Mesenchymal stem cell (in vitro differentiated cells and primary cell): Measurements from ENCODE around the gene CYP46A1. TPM values are rescaled to one million over a fixed set of nuclear protein-coding genes. Genes with fewer than 3 reads are reported as not detected.

Source experiments
- DNase-seq: peaks from one replicate; pipeline ENCODE4 v3.0.0-alpha.2; 2013
- H2AFZ ChIP-seq: one replicate; pipeline ENCODE4 v1.6.1; 2013; ENCODE audit warnings: low read depth, mild to moderate bottlenecking, control low read depth, inconsistent platforms, low read length, moderate library complexity
- H2AK5ac ChIP-seq: 2 replicates; pipeline ENCODE4 v1.6.1; 2013; ENCODE audit warnings: low read length, moderate library complexity, mild to moderate bottlenecking, inconsistent platforms; ENCODE audit not compliant: severe bottlenecking
- H2BK120ac ChIP-seq: one replicate; pipeline ENCODE4 v1.6.1; 2013; ENCODE audit warnings: low read depth, mild to moderate bottlenecking, inconsistent platforms, low read length, moderate library complexity
- H2BK12ac ChIP-seq, 2 experiments: one replicate each; pipeline ENCODE4 v1.6.1; 2013; ENCODE audit warnings: inconsistent platforms in 2 of 2, low read length in 2 of 2, mild to moderate bottlenecking in 2 of 2, moderate library complexity in 2 of 2, control low read depth in 1 of 2
- H2BK15ac ChIP-seq: one replicate; pipeline ENCODE4 v1.6.1; 2013; ENCODE audit warnings: mild to moderate bottlenecking, low read depth, inconsistent platforms; ENCODE audit not compliant: poor library complexity, severe bottlenecking
- H2BK5ac ChIP-seq: 2 replicates; pipeline ENCODE4 v1.6.1; 2013; ENCODE audit warnings: low read depth, mild to moderate bottlenecking, low read length, control low read depth, inconsistent platforms; ENCODE audit not compliant: poor library complexity, severe bottlenecking
- H3K14ac ChIP-seq, 2 experiments: one replicate each; pipeline ENCODE4 v1.6.1; 2013; ENCODE audit warnings: inconsistent platforms in 2 of 2, low read length in 2 of 2, control low read depth in 1 of 2, mild to moderate bottlenecking in 1 of 2, moderate library complexity in 1 of 2
- H3K18ac ChIP-seq, 2 experiments: one replicate each; pipeline ENCODE4 v1.6.1; 2013; ENCODE audit warnings: inconsistent platforms in 2 of 2, low read length in 2 of 2, control low read depth in 1 of 2, low read depth in 1 of 2, mild to moderate bottlenecking in 1 of 2
- H3K23ac ChIP-seq, 2 experiments: one replicate each; pipeline ENCODE4 v1.6.1; 2013; ENCODE audit warnings: inconsistent platforms in 2 of 2, low read length in 2 of 2, mild to moderate bottlenecking in 2 of 2, moderate library complexity in 2 of 2, control low read depth in 1 of 2
- H3K27ac ChIP-seq: 2 replicates; pipeline ENCODE4 v1.5.1; 2013; ENCODE audit warnings: mild to moderate bottlenecking, moderate library complexity, low read length, control low read depth, inconsistent platforms; ENCODE audit not compliant: poor library complexity, severe bottlenecking
- H3K27me3 ChIP-seq, 2 experiments: 2 replicates each; pipeline versions ENCODE4 v1.6.1 to v1.7.0; 2013; ENCODE audit warnings: low read length in 2 of 2, mild to moderate bottlenecking in 2 of 2, moderate library complexity in 2 of 2, control low read depth in 1 of 2, inconsistent platforms in 1 of 2; ENCODE audit not compliant: control insufficient read depth in 1 of 2, insufficient read depth in 1 of 2
- H3K36me3 ChIP-seq, 2 experiments: 2 replicates each; pipeline versions ENCODE4 v1.6.1 to v1.7.0; 2013; ENCODE audit warnings: low read length in 2 of 2, control low read depth in 1 of 2, inconsistent platforms in 1 of 2, low read depth in 1 of 2, mild to moderate bottlenecking in 1 of 2; ENCODE audit not compliant: insufficient read depth in 2 of 2, control insufficient read depth in 1 of 2
- H3K4ac ChIP-seq, 2 experiments: one replicate each; pipeline ENCODE4 v1.6.1; 2013; ENCODE audit warnings: inconsistent platforms in 2 of 2, low read length in 2 of 2, mild to moderate bottlenecking in 2 of 2, moderate library complexity in 2 of 2, control low read depth in 1 of 2, low read depth in 1 of 2
- H3K4me1 ChIP-seq: 2 replicates; pipeline ENCODE4 v1.6.1; 2013; ENCODE audit warnings: low read depth, low read length, control low read depth; ENCODE audit not compliant: control insufficient read depth, insufficient read depth
- H3K4me2 ChIP-seq: 2 replicates; pipeline ENCODE4 v1.6.1; 2013; ENCODE audit warnings: low read length, mild to moderate bottlenecking, inconsistent platforms; ENCODE audit not compliant: poor library complexity, severe bottlenecking
- H3K4me3 ChIP-seq, 2 experiments: 2 replicates each; pipeline versions ENCODE4 v1.5.1 to v1.7.0; 2013; ENCODE audit warnings: low read length in 2 of 2, mild to moderate bottlenecking in 2 of 2, control low read depth in 1 of 2, low read depth in 1 of 2; ENCODE audit not compliant: insufficient read depth in 1 of 2
- H3K79me1 ChIP-seq: replicated peaks from 2 replicates; pipeline ENCODE4 v1.6.1; 2013; ENCODE audit warnings: mild to moderate bottlenecking, control low read depth, low read length, inconsistent platforms; ENCODE audit not compliant: poor library complexity, severe bottlenecking
- H3K9ac ChIP-seq: 2 replicates; pipeline ENCODE4 v1.7.0; 2013; ENCODE audit warnings: mild to moderate bottlenecking, low read length, moderate library complexity
- H3K9me3 ChIP-seq: 2 replicates; pipeline ENCODE4 v1.7.0; 2013; ENCODE audit warnings: mild to moderate bottlenecking, low read length; ENCODE audit not compliant: control insufficient read depth
- H4K8ac ChIP-seq: one replicate; pipeline ENCODE4 v1.6.1; 2013; ENCODE audit warnings: inconsistent platforms, mild to moderate bottlenecking, low read length, moderate library complexity
- H4K91ac ChIP-seq: one replicate; pipeline ENCODE4 v1.6.1; 2013; ENCODE audit warnings: mild to moderate bottlenecking, low read length, inconsistent platforms
- WGBS: methylation state at CpG from one replicate; pipeline ENCODE4 v1.1.7; 2013; ENCODE audit warnings: mixed read lengths; 5-methylcytosine and 5-hydroxymethylcytosine counted together
- polyA plus RNA-seq, 2 experiments: library from polyadenylated mRNA; stranded (reverse); fragments of 200-250 nt; gene quantifications; one replicate each; pipeline ENCODE4 v1.2.3, GENCODE V29; 2013

CYP46A1 gene
- polyA plus RNA-seq (2013, experiment 1 of 2): 0.03 TPM
- 0.03 TPM for polyA plus RNA-seq (2013, experiment 2 of 2)

DNA sequence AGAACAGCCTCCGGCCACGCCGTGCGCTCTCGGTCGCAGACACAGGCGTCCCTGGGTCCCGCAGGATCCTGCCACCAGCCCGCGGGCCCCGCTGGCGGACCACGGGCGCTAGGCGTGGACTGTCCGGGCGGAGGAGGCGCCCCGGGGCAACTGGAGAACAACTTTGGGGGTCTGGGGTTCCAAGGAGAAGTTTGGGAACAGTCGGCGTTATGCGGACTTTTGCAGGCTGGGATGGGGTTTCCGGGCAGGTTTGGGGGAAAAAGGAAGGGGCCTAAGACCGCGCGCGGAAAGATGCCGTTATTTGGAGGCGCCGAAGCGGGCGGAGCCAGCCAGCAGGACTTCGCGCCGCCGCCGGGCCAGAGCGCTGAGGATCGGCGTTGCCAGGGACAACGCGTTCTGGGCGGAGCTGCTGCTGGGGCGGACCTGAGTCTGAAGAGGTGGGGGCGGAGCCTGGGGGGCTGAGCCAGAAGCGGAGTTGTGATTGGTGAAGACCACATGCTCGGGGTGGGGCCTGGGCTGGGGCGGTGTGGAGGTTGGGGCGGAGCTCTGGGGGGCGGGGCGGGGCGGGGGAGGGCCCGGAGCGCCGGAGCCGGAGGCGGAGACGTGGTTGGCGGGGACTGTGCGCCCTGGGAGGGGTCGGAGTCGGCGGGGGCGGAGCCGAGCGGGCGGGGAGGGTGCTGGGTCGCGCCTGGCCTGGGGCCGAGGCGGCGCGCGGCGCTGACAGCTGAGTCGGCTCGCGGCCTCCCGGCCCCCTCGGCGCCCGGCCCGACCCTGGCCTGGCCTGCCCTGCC lies at the start of gene CYP46A1:
CYP46A1 (plus strand) TSS at position 680 of the 791 bp plus-strand sequence. CDS start 120 bp downstream, outside the sequence.
- no peak within 1 kb of the TSS for H2BK5ac ChIP-seq
- H3K27ac ChIP-seq: no peak within 1 kb of the TSS
- peak within 1 kb of the TSS; percentile 90 for H2AFZ ChIP-seq
- H2AK5ac ChIP-seq: no peak within 1 kb of the TSS
- peaks cover 37 to 50% of the 10 kb centered on the region in 2 experiments for H3K27me3 ChIP-seq
- H4K8ac ChIP-seq: peak within 1 kb of the TSS; percentile 93
- H2BK12ac ChIP-seq: peak within 1 kb of the TSS in 1 of 2 experiments; percentile 19
- peaks cover 11% of the 10 kb centered on the region for H3K4me1 ChIP-seq
- DNase-seq: peak; percentile 98
- peak within 1 kb of the TSS in 1 of 2 experiments; percentile 11 for H3K14ac ChIP-seq
- H3K9ac ChIP-seq: peak within 1 kb of the TSS; percentile 94
- under 1% methylated on average over 53 of the region's 83 CpGs for WGBS
- H3K4me2 ChIP-seq: peak within 1 kb of the TSS; percentile 90
- peaks cover 2% of the 10 kb centered on the region for H3K79me1 ChIP-seq
- H3K9me3 ChIP-seq: peaks cover 10% of the 10 kb centered on the region
- no peak within 1 kb of the TSS for H2BK15ac ChIP-seq
- H3K23ac ChIP-seq: peak within 1 kb of the TSS in 1 of 2 experiments; percentile 84
- peak within 1 kb of the TSS; percentile 79 to 88 for H3K4me3 ChIP-seq
- peak within 1 kb of the TSS; percentile 58 to 69 for H3K18ac ChIP-seq
- H4K91ac ChIP-seq: no peak within 1 kb of the TSS
- no peak within 1 kb of the TSS for H2BK120ac ChIP-seq
- H3K36me3 ChIP-seq: no peaks in the 10 kb centered on the region
- H3K4ac ChIP-seq: peak within 1 kb of the TSS; percentile 65 to 88

DNA sequence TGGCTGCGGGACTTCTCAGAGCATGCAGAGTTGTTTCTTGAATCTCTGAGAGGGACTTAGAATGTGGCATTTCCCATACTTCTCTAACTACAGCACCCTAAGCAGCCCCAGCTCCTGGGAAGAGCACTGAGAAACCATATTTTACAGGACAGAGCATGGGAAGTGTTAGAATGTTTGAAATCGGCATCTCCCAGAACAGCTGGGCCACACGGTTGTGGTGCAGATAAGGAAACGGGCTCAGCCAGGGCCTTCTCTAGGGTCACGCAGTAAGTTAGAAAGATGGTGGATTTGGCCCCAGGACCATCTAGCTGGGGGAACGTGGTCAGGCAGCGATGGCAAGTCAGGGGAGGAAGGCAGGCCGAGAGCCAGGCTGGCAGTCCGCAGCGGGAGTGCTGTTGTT lies 49.7 kb upstream of the CYP46A1 start:
- no peak overlapping the region for H2BK120ac ChIP-seq
- H3K4ac ChIP-seq: no peak overlapping the region
- no peak overlapping the region for H2AK5ac ChIP-seq
- no peak overlapping the region for H2BK12ac ChIP-seq
- H3K18ac ChIP-seq: no peak overlapping the region
- no peaks in the 10 kb centered on the region for H3K36me3 ChIP-seq
- H3K23ac ChIP-seq: no peak overlapping the region
- WGBS: 80% methylated on average over 6 of the region's 10 CpGs
- no peak for DNase-seq
- H3K4me1 ChIP-seq: no peaks in the 10 kb centered on the region
- no peak overlapping the region for H4K91ac ChIP-seq
- H3K27ac ChIP-seq: no peak overlapping the region
- H3K4me2 ChIP-seq: no peak overlapping the region
- no peak overlapping the region for H2AFZ ChIP-seq
- H3K14ac ChIP-seq: peak overlapping the region in 1 of 2 experiments; percentile 84
- H3K4me3 ChIP-seq: no peak overlapping the region
- H3K9ac ChIP-seq: no peak overlapping the region
- no peaks in the 10 kb centered on the region for H3K9me3 ChIP-seq
- H3K27me3 ChIP-seq: peaks cover 13 to 54% of the 10 kb centered on the region in 2 experiments
- H3K79me1 ChIP-seq: no peaks in the 10 kb centered on the region
- no peak overlapping the region for H4K8ac ChIP-seq
- no peak overlapping the region for H2BK15ac ChIP-seq
- no peak overlapping the region for H2BK5ac ChIP-seq

DNA sequence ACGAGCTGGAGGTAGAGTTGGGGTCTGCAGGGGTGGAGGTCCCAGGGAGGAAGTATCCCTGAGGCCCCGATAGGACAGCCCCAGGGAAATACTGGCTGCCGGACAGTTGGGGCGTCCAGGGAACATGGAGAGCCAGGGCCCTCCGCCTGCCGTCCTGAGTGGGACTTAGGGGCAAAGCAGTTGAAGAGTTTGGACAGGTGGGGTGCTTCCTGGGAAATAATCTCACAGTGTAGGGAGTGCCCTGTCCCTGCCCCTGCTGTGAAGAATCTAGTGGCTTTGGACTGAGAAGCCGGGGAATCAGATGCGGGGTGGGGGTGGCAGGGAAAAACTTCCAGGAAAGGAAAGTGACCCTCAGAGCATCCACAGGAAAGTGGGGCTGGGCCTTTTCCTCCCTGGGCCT lies 49.0 kb upstream of the CYP46A1 start:
- Histone ChIP-seq H3K27ac (no peak overlapping the region), H2AFZ (no peak overlapping the region), H3K4ac (no peak overlapping the region), H3K27me3 (peaks cover 13 to 49% of the 10 kb centered on the region in 2 experiments), H2BK15ac (no peak overlapping the region), H4K91ac (no peak overlapping the region), H4K8ac (no peak overlapping the region), H3K79me1 (no peaks in the 10 kb centered on the region), H3K4me1 (no peaks in the 10 kb centered on the region), H3K14ac (no peak overlapping the region), H2BK120ac (no peak overlapping the region), H3K36me3 (no peaks in the 10 kb centered on the region), H3K23ac (no peak overlapping the region), H2BK12ac (no peak overlapping the region), H3K9ac (no peak overlapping the region), H3K9me3 (no peaks in the 10 kb centered on the region), H3K18ac (no peak overlapping the region), H3K4me3 (no peak overlapping the region), H2AK5ac (no peak overlapping the region), H2BK5ac (no peak overlapping the region), H3K4me2 (no peak overlapping the region)
- no peak for DNase-seq
- WGBS: 82% methylated on average over 8 of the region's 8 CpGs

DNA sequence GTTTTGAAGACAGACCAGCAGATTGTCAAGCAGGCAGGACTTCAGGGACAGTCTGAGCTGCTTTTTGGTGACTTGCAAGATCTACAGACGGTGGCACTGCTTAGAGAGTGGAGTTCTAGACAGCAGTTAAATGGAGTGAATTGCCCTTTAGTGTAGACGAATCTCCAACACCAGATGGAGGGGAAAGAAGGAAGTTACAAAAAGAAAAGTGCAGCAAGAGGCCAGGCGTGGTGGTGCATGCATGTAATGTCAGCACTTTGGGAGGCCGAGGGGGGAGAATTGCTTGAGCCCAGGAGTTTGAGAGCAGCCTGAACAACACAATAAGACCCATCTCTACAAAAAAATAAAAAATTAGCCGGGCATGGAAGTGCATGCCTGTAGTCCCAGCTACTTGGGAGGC lies 47.6 kb upstream of the CYP46A1 start:
- no peak overlapping the region for H3K4me3 ChIP-seq
- WGBS: 61% methylated on average over 3 of the region's 5 CpGs
- H2BK15ac ChIP-seq: no peak overlapping the region
- H3K14ac ChIP-seq: no peak overlapping the region
- H3K79me1 ChIP-seq: no peaks in the 10 kb centered on the region
- H3K27me3 ChIP-seq: peaks cover 13 to 38% of the 10 kb centered on the region in 2 experiments
- DNase-seq: no peak
- H4K8ac ChIP-seq: no peak overlapping the region
- no peak overlapping the region for H3K4me2 ChIP-seq
- H3K27ac ChIP-seq: no peak overlapping the region
- no peak overlapping the region for H3K9ac ChIP-seq
- no peak overlapping the region for H4K91ac ChIP-seq
- no peak overlapping the region for H3K18ac ChIP-seq
- H3K4ac ChIP-seq: no peak overlapping the region
- H2BK5ac ChIP-seq: no peak overlapping the region
- no peaks in the 10 kb centered on the region for H3K4me1 ChIP-seq
- no peaks in the 10 kb centered on the region for H3K9me3 ChIP-seq
- H2AK5ac ChIP-seq: no peak overlapping the region
- H2AFZ ChIP-seq: no peak overlapping the region
- no peak overlapping the region for H2BK120ac ChIP-seq
- no peak overlapping the region for H3K23ac ChIP-seq
- H3K36me3 ChIP-seq: no peaks in the 10 kb centered on the region
- H2BK12ac ChIP-seq: no peak overlapping the region
